GM21381 (cell line): Measurements from ENCODE around the gene POC1A.

Experiments used
- ATAC-seq: cut with Tn5 transposase; IDR thresholded peaks from one replicate; pipeline ENCODE4 v1.9.1; 2021; ENCODE audit warnings: mild to moderate bottlenecking, moderate library complexity; ENCODE audit not compliant: unreplicated experiment

The POC1A gene

GRCh38 chr3:52070724-52071621 is 83.2 kb downstream of the POC1A start:
- no peak for ATAC-seq

DNA sequence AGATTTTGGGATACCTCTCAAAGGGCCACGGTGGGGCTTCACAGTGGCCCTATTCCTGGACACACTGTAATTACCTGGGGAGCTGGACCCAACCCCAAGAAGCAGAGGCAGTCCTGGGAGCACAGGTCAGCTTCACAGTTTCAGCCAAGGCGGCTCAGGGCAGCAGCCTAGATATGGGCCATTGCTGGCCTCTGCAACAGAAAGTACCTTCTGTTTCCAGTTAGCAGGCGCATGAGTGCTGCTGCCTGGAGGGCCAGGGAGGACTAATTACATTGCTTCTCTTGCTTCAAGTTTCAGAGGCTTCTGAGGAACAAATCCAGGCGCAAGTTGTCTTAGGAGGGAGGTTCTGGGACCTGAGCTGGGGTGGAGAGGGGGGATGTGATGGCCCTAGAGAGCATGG is 84.4 kb downstream of the POC1A start:
- no peak for ATAC-seq

DNA sequence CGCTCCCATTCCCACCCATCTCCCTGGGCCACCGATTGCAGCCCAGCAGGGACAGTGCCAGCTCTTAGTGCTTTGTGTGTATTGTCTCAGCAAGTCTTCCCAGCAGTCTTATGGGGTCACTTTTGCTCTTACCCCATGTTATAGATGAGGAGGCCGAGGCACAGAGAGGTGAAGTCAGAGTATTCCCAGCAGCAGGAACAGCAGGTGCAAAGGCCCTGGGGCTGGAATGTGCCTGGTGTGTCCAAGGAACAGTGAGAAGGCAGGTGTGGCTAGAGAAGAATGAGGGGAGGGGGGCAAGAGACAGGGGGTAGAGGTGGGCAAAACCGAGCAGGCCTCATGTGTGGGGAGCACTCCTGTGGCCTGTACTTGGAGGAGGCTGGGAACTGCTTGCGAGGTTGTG is 85.1 kb downstream of the POC1A start:
- no peak for ATAC-seq

GRCh38 chr3:52068730-52069129 is 85.5 kb downstream of the POC1A start:
- no peak for ATAC-seq

- ATAC-seq = no peak
Measured at GRCh38 chr3:52068055-52068571, 86.1 kb downstream of the POC1A start.

GRCh38 chr3:52067526-52067925 is 86.7 kb downstream of the POC1A start:
- no peak for ATAC-seq

DNA sequence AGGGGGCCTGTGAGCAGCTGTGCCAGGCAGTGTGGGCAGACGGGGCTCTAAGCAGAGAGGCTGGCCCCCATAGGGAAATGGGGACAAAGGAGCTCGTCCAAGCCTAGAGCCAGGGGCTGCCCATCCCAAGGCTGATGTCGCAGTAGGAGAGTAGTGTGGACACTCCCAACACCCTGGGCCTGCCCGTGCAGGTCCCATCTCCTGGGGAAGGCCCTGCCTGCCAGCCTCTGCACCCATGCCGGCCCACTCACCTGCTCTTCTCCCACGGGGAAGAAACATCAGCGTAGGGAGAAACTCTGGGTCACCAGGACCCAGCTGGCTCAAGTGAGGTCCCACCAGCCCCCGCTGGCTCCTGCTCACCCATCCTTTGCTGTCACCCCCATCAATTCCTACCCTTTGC is 87.2 kb downstream of the POC1A start:
- ATAC-seq = no peak

- ATAC-seq = no peak
Measured at GRCh38 chr3:52065264-52065756, 88.9 kb downstream of the POC1A start.

- ATAC-seq = no peak
Measured at GRCh38 chr3:52064561-52064960, 89.7 kb downstream of the POC1A start.

DNA sequence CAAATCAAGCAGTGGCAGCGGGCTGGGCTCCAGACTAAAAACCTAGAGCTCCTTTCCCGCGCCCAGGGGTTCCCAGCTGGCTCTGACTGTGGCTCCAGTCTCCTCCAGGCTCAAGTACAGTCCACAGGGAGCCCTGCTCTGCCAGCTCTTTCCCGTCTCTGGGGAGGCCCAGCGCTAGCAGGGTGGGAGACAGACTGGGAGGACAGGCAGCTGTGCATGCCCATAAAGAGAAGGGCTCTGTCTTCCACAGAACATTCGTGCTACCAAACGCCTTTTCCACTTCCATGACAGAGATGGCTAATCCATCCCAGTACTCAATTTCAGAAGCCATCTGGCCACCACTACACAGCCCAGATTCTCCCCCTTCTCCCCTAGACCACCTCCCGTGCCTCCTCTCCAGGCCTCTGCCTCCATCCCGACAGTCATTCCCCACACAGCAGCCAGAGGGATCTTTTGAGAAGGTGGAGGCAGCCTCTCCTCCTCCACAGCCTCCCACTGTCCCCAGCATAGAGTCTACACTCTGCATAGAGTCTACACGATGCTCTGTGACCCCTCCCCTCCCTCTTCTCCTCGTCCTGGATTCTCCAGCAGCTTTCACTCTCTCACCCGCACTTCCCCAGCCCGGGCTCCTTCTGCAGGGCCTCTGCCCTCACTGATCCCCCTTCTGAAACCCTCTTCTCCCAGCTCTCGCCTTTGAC is 91.0 kb downstream of the POC1A start:
- ATAC-seq = no peak

DNA sequence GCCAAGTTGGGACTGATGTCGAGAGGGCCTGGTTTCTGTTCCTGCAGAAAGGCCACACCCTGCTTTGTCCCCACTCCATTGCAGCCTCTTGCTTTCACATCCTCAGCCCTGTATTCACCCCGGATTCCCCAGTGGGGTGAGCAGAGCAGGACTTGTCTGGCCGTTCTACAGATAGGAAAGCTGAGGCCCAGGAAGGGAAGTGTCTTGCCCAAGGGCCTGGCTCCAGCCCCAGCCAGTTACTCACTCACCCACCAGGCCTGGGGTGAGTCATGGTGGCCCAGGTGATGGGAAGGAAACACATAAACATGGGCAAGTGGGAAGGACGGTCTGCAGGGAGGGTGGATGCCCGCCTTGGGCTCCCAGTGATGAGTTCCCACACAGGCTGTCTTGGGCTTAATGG is 91.7 kb downstream of the POC1A start:
- no peak for ATAC-seq

DNA sequence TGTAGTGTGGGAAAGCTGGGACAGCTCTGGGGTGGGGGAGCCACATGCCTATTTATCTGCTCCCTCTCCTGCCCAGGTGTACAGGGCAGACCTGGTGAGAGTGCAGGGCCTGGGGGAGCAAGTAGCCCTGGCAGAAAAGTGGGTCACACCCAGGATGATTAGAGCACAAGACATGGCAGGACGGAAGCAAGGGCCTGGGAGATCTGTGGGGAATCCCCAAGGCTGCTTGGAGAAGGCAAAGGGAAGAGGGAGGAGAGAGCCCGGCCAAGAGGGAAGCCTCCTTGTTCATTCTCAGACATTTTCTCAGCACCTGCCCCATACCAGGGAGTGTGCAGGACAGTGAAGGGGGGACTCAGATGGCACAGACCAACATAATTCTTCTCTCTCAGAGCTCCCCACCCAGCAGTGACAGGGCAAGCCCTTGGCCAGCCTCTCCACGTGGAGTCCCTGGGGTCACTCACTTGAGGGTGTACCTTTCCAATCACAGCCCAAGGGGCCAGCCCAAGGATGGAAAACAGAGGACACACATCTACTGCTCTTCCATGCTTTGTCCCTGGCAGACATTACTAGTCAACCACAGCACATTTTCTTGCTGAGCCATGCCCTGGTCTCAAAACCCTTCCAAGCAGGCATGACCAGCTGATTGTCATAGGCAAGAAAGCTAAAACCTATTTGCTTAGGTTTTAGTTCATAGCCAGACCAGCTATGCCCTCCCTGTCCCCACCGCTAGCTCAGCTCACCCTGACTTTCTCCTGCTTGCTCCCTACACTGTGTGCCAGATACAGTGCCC is 92.9 kb downstream of the POC1A start:
- ATAC-seq = no peak

GRCh38 chr3:52059781-52060180 is 94.4 kb downstream of the POC1A start:
- ATAC-seq = no peak

GRCh38 chr3:52057812-52058495 is 96.3 kb downstream of the POC1A start:
- ATAC-seq = no peak

- peak; percentile 74 for ATAC-seq
Measured at GRCh38 chr3:52056968-52057811, 97.0 kb downstream of the POC1A start.

- peak; percentile 33 for ATAC-seq
Measured at GRCh38 chr3:52056521-52056967, 97.7 kb downstream of the POC1A start, which contains the start of gene DUSP7. TSS of gene DUSP7 (minus strand) at chr3:52056571. CDS start at chr3:52056366, 205 bp downstream.

- peak; percentile 15 for ATAC-seq
Measured at GRCh38 chr3:52055537-52056351, 98.5 kb downstream of the POC1A start.
